ENCODE results near the gene OR7G1. TPM values are rescaled to one million over a fixed set of nuclear protein-coding genes. Genes with fewer than 3 reads are reported as not detected.

Gene OR7G1, protein sequence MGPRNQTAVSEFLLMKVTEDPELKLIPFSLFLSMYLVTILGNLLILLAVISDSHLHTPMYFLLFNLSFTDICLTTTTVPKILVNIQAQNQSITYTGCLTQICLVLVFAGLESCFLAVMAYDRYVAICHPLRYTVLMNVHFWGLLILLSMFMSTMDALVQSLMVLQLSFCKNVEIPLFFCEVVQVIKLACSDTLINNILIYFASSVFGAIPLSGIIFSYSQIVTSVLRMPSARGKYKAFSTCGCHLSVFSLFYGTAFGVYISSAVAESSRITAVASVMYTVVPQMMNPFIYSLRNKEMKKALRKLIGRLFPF
- total RNA-seq (2022; extraction: Qiagen RNA extraction): not detected in 5 replicates

GRCh38 chr19:9115307-9115813 is at the start of gene OR7G1:
Gene OR7G1, minus strand, starts transcription at chr19:9115763. Its CDS starts 0 bp downstream, at chr19:9115763.

GRCh38 chr19:9140159-9140874 is 24.8 kb upstream of the OR7G1 start, which contains the start of gene ZNF317:
Gene ZNF317, plus strand, starts transcription at chr19:9140397. Its CDS starts 15,620 bp downstream, at chr19:9156017.

DNA sequence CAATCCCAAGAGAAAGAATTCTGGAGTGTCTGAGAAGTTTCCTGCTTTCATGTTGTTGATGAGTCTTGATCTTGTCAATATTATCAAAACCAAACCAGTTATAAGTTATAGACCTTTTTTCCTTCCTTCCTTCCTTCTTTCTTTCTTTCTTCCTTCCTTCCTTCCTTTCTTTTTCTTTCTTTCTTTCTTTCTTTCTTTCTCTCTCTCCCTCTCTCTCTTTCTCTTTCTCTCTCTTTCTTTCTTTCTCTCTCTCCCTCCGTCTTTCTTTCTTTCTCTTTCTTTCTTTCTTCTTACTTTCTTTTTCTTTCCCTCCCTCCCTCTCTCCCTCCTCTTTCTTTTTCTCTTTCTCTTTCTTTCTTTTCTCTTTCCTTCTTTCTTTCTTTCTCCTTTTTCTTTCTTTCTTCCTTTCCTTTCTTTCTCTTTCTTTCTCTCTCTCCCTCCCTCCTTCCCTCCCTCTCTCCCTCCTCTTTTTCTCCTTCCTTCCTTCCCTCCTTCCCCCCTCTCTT is 11.4 kb upstream of the OR7G1 start, which contains the start of gene OR7G3:
TSS of gene OR7G3 (minus strand) at position 51 of the 506 bp plus-strand sequence. CDS start at position 51, 0 bp downstream.

DNA sequence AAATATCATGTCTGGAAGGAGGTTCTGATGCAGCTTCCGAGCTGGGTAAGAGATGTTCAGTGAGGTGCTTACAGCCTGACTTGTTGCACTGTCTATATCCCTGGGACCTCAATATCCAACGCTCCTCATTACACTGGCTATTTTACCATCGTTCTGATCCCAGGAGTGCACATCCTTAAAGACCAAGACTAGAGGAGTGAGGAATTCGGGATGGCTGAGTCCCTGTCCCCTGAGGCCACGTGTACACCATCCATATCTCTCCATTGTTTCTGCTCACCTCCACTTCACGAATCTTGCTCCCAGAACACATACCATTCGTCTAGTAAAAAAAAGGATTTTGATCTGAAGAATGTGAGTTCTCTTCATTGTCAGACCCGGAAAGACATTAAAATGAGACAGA is 8.2 kb downstream of the OR7G1 start, which contains the start of gene OR7G2:
TSS of gene OR7G2 (minus strand) at position 101 of the 400 bp plus-strand sequence. CDS start 4,232 bp downstream, outside the sequence.

GRCh38 chr19:9086761-9087160 is 28.8 kb downstream of the OR7G1 start, which contains the start of gene OR1M1:
Gene OR1M1, plus strand, starts transcription at chr19:9087061. Its CDS starts 6,184 bp downstream, at chr19:9093245.

Other genes with a start within 250 kb of the OR7G1 start
- 0.06 to 0.07 TPM (median 0.06 TPM) in 4 of 5 replicates, not detected in the other for gene MUC16, start 105.4 kb downstream of the OR7G1 start, total RNA-seq (2022; extraction: Qiagen RNA extraction)
- not detected in 5 replicates for gene OR1M1, start 28.7 kb downstream of the OR7G1 start, total RNA-seq (2022; extraction: Qiagen RNA extraction)
- gene OR7G2, start 8.3 kb downstream of the OR7G1 start, total RNA-seq (2022; extraction: Qiagen RNA extraction): not detected in 5 replicates
- not detected in 5 replicates for gene OR7G3, start 11.2 kb upstream of the OR7G1 start, total RNA-seq (2022; extraction: Qiagen RNA extraction)
- gene ZNF317, start 24.6 kb upstream of the OR7G1 start, total RNA-seq (2022; extraction: Qiagen RNA extraction): 17.1 to 21.7 TPM (median 21.2 TPM) in 5 replicates
- gene OR7D2, start 63.2 kb upstream of the OR7G1 start, total RNA-seq (2022; extraction: Qiagen RNA extraction): 0.04 to 0.07 TPM in 2 of 5 replicates, not detected in the others
- 0.02 to 0.08 TPM (median 0.05 TPM) in 3 of 5 replicates, not detected in the others for gene OR7D4, start 103.8 kb upstream of the OR7G1 start, total RNA-seq (2022; extraction: Qiagen RNA extraction)
- gene OR7E24, start 135.2 kb upstream of the OR7G1 start, total RNA-seq (2022; extraction: Qiagen RNA extraction): not detected in 5 replicates
- 1.2 to 2.2 TPM (median 1.9 TPM) in 5 replicates for gene ZNF699, start 194.1 kb upstream of the OR7G1 start, total RNA-seq (2022; extraction: Qiagen RNA extraction)
- 4.8 to 5.2 TPM (median 5.0 TPM) in 5 replicates for gene ZNF559, start 208.4 kb upstream of the OR7G1 start, total RNA-seq (2022; extraction: Qiagen RNA extraction)
- 0.49 to 0.66 TPM (median 0.61 TPM) in 5 replicates for gene ZNF177, start 247.2 kb upstream of the OR7G1 start, total RNA-seq (2022; extraction: Qiagen RNA extraction)

All from A549 treated with dexamethasone at 1 μM for 4 hours (cell line).